GM12878 (cell line): ENCODE results near the gene ANKRD33B. TPM values are rescaled to one million over a fixed set of nuclear protein-coding genes. Genes with fewer than 3 reads are reported as not detected.

Experiments used
- ATAC-seq: fragments of 200-7000 bp; cut with Tn5 transposase; 3 replicates; pipeline ENCODE4 v1.9.1; 2020; ENCODE audit warnings: mild to moderate bottlenecking, moderate library complexity
- BruUV-seq: library from RNA; stranded (reverse); fragments of 400-500 nt; replicated peaks from 2 replicates; lab custom pipeline; 2021; lab: Mats Ljungman, UMichigan
- CTCF ChIA-PET: fragments of 300-600 bp; sonication (Branson Sonifier 250); formaldehyde crosslinking; extraction: SDS; loops from one replicate; lab custom pipeline; 2021; ENCODE audit warnings: inconsistent platforms; lab: Yijun Ruan, JAX
- POLR2A ChIA-PET: fragments of 350-600 bp; formaldehyde crosslinking; extraction: SDS; loops from one replicate; lab custom pipeline; 2021; ENCODE audit warnings: inconsistent platforms; lab: Charles Lee
- RAD21 ChIA-PET: fragments of 300-600 bp; sonication (Branson Sonifier 250); formaldehyde crosslinking; loops from one replicate; lab custom pipeline; 2023; ENCODE audit warnings: antibody characterized with exemption; ENCODE audit not compliant: unreplicated experiment; lab: Charles Lee
- SMC1A ChIA-PET: fragments of 300-600 bp; sonication (Branson Sonifier 250); formaldehyde crosslinking; loops from one replicate; lab custom pipeline; 2023; ENCODE audit not compliant: unreplicated experiment, uncharacterized antibody; lab: Charles Lee
- DNase-seq: peaks from one replicate; pipeline ENCODE4 v3.0.0-alpha.2; 2011; ENCODE audit warnings: low read depth, low spot score
- FAIRE-seq: peaks from 3 replicates; lab custom pipeline; 2011; peaks lifted over from hg19 to GRCh38; lab: Jason Lieb, UNC
- H2AFZ ChIP-seq: 2 replicates; pipeline ENCODE4 v1.6.0; 2011; ENCODE audit warnings: low read depth, low read length, control low read depth; ENCODE audit not compliant: control insufficient read depth
- H3K27ac ChIP-seq: 2 replicates; pipeline ENCODE4 v1.5.1; 2011; ENCODE audit warnings: control low read depth; ENCODE audit not compliant: control insufficient read depth, insufficient read depth
- H3K27me3 ChIP-seq, 2 experiments: replicated peaks in 1 of 2; 2 replicates each; pipeline versions ENCODE4 v1.6.0 to v1.6.1; 2011; ENCODE audit warnings: low read length in 1 of 2; ENCODE audit not compliant: control insufficient read depth in 2 of 2, insufficient read depth in 2 of 2
- H3K36me3 ChIP-seq, 2 experiments: 2 replicates each; pipeline ENCODE4 v1.5.1; 2011; ENCODE audit warnings: low read length in 1 of 2; ENCODE audit not compliant: control insufficient read depth in 2 of 2, insufficient read depth in 2 of 2
- H3K4me1 ChIP-seq: 2 replicates; pipeline ENCODE4 v1.6.1; 2011; ENCODE audit warnings: mild to moderate bottlenecking, low read length, moderate library complexity, mixed read lengths; ENCODE audit not compliant: control insufficient read depth, insufficient read depth
- H3K4me2 ChIP-seq: 2 replicates; pipeline ENCODE4 v1.6.0; 2011; ENCODE audit warnings: control low read depth; ENCODE audit not compliant: control insufficient read depth, insufficient read depth
- H3K4me3 ChIP-seq: fragments of 200-600 bp; sonication (generic); 2 replicates; pipeline ENCODE4 v1.5.1; 2016
- H3K79me2 ChIP-seq: 2 replicates; pipeline ENCODE4 v1.6.0; 2011; ENCODE audit warnings: low read length; ENCODE audit not compliant: control insufficient read depth, insufficient read depth
- H3K9ac ChIP-seq: 2 replicates; pipeline ENCODE4 v1.8.0; 2011; ENCODE audit warnings: low read length, control low read depth, mixed read lengths; ENCODE audit not compliant: control insufficient read depth, insufficient read depth
- H3K9me3 ChIP-seq: replicated peaks from 3 replicates; pipeline ENCODE4 v1.5.1; 2011; ENCODE audit warnings: mild to moderate bottlenecking, low read length; ENCODE audit not compliant: control insufficient read depth, insufficient read depth
- H4K20me1 ChIP-seq: 2 replicates; pipeline ENCODE4 v1.6.0; 2011; ENCODE audit not compliant: control insufficient read depth, insufficient read depth
- BACH1 ChIP-seq: fragments of 450-650 bp; IDR thresholded peaks from 2 replicates; pipeline ENCODE4 v1.6.1; 2017; ENCODE audit warnings: mild to moderate bottlenecking, borderline replicate concordance
- DPF2 ChIP-seq: fragments of 450-650 bp; IDR thresholded peaks from 2 replicates; pipeline ENCODE4 v1.6.1; 2017; ENCODE audit warnings: mild to moderate bottlenecking
- FOXM1 ChIP-seq: IDR thresholded peaks from 2 replicates; pipeline ENCODE4 v1.6.1; 2012; ENCODE audit warnings: low read depth, mild to moderate bottlenecking, inconsistent platforms, low read length, moderate library complexity
- HDAC2 ChIP-seq: fragments of 200-600 bp; sonication (generic); IDR thresholded peaks from 2 replicates; pipeline ENCODE4 v1.6.1; 2017
- HDAC6 ChIP-seq: fragments of 200-600 bp; sonication (generic); IDR thresholded peaks from one replicate; pipeline ENCODE4 v1.8.0; 2017; ENCODE audit warnings: antibody characterized with exemption; ENCODE audit not compliant: unreplicated experiment
- JUND ChIP-seq: IDR thresholded peaks from 2 replicates; pipeline ENCODE4 v1.6.1; 2012; ENCODE audit warnings: low read depth, mild to moderate bottlenecking, low read length, improper control_type of control experiment, moderate library complexity
- KDM1A ChIP-seq: fragments of 200-600 bp; sonication (generic); IDR thresholded peaks from 2 replicates; pipeline ENCODE4 v1.6.1; 2016; ENCODE audit warnings: borderline replicate concordance
- LARP7 ChIP-seq: fragments of 450-650 bp; IDR thresholded peaks from 2 replicates; pipeline ENCODE4 v1.6.1; 2017; ENCODE audit warnings: mild to moderate bottlenecking
- MXI1 ChIP-seq: fragments of 150-350 bp; IDR thresholded peaks from 2 replicates; pipeline ENCODE4 v1.6.1; 2011; ENCODE audit warnings: low read depth, mild to moderate bottlenecking, inconsistent platforms, low read length, improper control_type of control experiment
- NR2C1 ChIP-seq: fragments of 450-650 bp; IDR thresholded peaks from 2 replicates; pipeline ENCODE4 v1.6.1; 2017; ENCODE audit warnings: antibody characterized with exemption, mild to moderate bottlenecking, moderate library complexity
- PAX5 ChIP-seq: IDR thresholded peaks from 2 replicates; pipeline ENCODE4 v1.6.1; 2011; ENCODE audit warnings: low read depth, low read length, borderline replicate concordance
- PML ChIP-seq: IDR thresholded peaks from 2 replicates; pipeline ENCODE4 v1.6.1; 2012; ENCODE audit warnings: low read length, inconsistent platforms
- TCF7 ChIP-seq: IDR thresholded peaks from 2 replicates; pipeline ENCODE4 v1.6.1; 2014; ENCODE audit warnings: antibody characterized with exemption, borderline replicate concordance
- YBX1 ChIP-seq: fragments of 450-650 bp; IDR thresholded peaks from 2 replicates; pipeline ENCODE4 v1.6.1; 2016; ENCODE audit warnings: antibody characterized with exemption
- WGBS: methylation state at CpG from one replicate; pipeline ENCODE4 v1.1.6; 2016; ENCODE audit warnings: low lambda C conversion rate; ENCODE audit not compliant: insufficient replicate concordance, insufficient coverage; ENCODE audit errors: missing lambda C conversion rate; 5-methylcytosine and 5-hydroxymethylcytosine counted together
- in situ Hi-C: fragments of 300-500 bp; cut with MboI; formaldehyde crosslinking; loops from 9 replicates; pipeline ENCODE4 v1.14.3; 2018; ENCODE audit warnings: mixed read lengths
- intact Hi-C: fragments of 100-400 bp; cut with micrococcal nuclease; formaldehyde crosslinking; loops from one replicate; pipeline ENCODE4 v1.14.2; 2022; ENCODE audit not compliant: unreplicated experiment
- polyA plus RNA-seq, 11 experiments: library from polyadenylated mRNA; depleted of rRNA in 4 of 11; unstranded in 6 of 11; stranded (reverse) in 5 of 11; fragments of >200 nt; fragmentation: Nextera tagmentation in 4 of 11; fragmentation: Illumina TruSeq in 1 of 11; extraction: Ambion mirVana in 4 of 11; extraction: Trizol in 1 of 11; gene quantifications; 1 replicate in 1 of 11; 2 replicates in 10 of 11; pipeline versions ENCODE4 v1.2.1 to v1.2.3, GENCODE V29; 2011 to 2016; ENCODE audit warnings: inconsistent platforms in 2 of 11, missing spikeins in 2 of 11, low read depth in 1 of 11
- total RNA-seq, 4 experiments: library from RNA; depleted of rRNA in 3 of 4; stranded (reverse); fragments of >200 nt in 3 of 4; fragmentation: Illumina TruSeq in 1 of 4; extraction: Trizol in 1 of 4; gene quantifications; 2 replicates each; pipeline versions ENCODE4 v1.2.1 to v1.2.3, GENCODE V29; 2013 to 2021
- TF ChIP-seq, protein P1 (sequence below): fragments of 450-650 bp; conservative IDR thresholded peaks from 2 replicates; pipeline ENCODE4 v1.6.1; 2017; ENCODE audit warnings: mild to moderate bottlenecking, moderate library complexity
- TF ChIP-seq, protein P2 (sequence below): fragments of 450-650 bp; IDR thresholded peaks from 2 replicates; pipeline ENCODE4 v1.6.1; 2018; ENCODE audit warnings: borderline replicate concordance, mild to moderate bottlenecking; ENCODE audit not compliant: partially characterized antibody

The ANKRD33B gene
- total and polyA plus RNA-seq, 10 of the 15 experiments (the other 5 are each of a cell fraction or from before 2014, with no cell fraction given), result 4.9 to 61.6 (median 15.6) TPM

- SMC1A ChIA-PET, result interaction anchor here (1.0 kb wide), 2 partner anchors 11 to 221 kb away, joined by 3 read pairs; no protein-coding TSS in a partner anchor
- WGBS, result 82% methylated on average over 11 of the region's 11 CpGs
- no peak overlapping the region for H3K9ac ChIP-seq
- in situ Hi-C loops (no loop called here), intact Hi-C loops (no loop called here)
- no peaks in the 10 kb centered on the region for H3K79me2 ChIP-seq
- peaks cover 0 to 9% of the 10 kb centered on the region in 2 experiments; a peak in 2 of 4 replicates for H3K36me3 ChIP-seq
- H2AFZ ChIP-seq, result no peak overlapping the region
- no peak for TF ChIP-seq MXI1
- no peak for TF ChIP-seq LARP7
- TF ChIP-seq KDM1A, result no peak
- TF ChIP-seq NR2C1, result no peak
- TF ChIP-seq DPF2, result no peak
- no peak for TF ChIP-seq PML
- no peak for TF ChIP-seq BACH1
- TF ChIP-seq YBX1, result no peak
- TF ChIP-seq TCF7, result no peak
- TF ChIP-seq, protein P1, sequence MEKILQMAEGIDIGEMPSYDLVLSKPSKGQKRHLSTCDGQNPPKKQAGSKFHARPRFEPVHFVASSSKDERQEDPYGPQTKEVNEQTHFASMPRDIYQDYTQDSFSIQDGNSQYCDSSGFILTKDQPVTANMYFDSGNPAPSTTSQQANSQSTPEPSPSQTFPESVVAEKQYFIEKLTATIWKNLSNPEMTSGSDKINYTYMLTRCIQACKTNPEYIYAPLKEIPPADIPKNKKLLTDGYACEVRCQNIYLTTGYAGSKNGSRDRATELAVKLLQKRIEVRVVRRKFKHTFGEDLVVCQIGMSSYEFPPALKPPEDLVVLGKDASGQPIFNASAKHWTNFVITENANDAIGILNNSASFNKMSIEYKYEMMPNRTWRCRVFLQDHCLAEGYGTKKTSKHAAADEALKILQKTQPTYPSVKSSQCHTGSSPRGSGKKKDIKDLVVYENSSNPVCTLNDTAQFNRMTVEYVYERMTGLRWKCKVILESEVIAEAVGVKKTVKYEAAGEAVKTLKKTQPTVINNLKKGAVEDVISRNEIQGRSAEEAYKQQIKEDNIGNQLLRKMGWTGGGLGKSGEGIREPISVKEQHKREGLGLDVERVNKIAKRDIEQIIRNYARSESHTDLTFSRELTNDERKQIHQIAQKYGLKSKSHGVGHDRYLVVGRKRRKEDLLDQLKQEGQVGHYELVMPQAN, result no peak
- TF ChIP-seq JUND, result no peak
- no peak for TF ChIP-seq FOXM1
- TF ChIP-seq PAX5, result no peak
- TF ChIP-seq HDAC6, result no peak
- TF ChIP-seq, protein P2, sequence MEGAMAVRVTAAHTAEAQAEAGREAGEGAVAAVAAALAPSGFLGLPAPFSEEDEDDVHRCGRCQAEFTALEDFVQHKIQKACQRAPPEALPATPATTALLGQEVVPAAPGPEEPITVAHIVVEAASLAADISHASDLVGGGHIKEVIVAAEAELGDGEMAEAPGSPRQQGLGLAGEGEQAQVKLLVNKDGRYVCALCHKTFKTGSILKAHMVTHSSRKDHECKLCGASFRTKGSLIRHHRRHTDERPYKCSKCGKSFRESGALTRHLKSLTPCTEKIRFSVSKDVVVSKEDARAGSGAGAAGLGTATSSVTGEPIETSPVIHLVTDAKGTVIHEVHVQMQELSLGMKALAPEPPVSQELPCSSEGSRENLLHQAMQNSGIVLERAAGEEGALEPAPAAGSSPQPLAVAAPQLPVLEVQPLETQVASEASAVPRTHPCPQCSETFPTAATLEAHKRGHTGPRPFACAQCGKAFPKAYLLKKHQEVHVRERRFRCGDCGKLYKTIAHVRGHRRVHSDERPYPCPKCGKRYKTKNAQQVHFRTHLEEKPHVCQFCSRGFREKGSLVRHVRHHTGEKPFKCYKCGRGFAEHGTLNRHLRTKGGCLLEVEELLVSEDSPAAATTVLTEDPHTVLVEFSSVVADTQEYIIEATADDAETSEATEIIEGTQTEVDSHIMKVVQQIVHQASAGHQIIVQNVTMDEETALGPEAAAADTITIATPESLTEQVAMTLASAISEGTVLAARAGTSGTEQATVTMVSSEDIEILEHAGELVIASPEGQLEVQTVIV, result no peak
- TF ChIP-seq HDAC2, result no peak
- DNase-seq (no peak), FAIRE-seq (no peak), ATAC-seq (no peak)
- H3K27ac ChIP-seq, result no peak overlapping the region
- RAD21 ChIA-PET, result no interaction called here
- H3K9me3 ChIP-seq, result no peaks in the 10 kb centered on the region; the same call in 2 of the 3 replicates
- no peaks in the 10 kb centered on the region for H3K27me3 ChIP-seq
- H3K4me3 ChIP-seq, result no peak overlapping the region
- no peaks in the 10 kb centered on the region for H4K20me1 ChIP-seq
- no peaks in the 10 kb centered on the region for H3K4me1 ChIP-seq
- BruUV-seq, result no TSS peak
- POLR2A ChIA-PET, result no interaction called here
- CTCF ChIA-PET, result no interaction called here
- H3K4me2 ChIP-seq, result no peak overlapping the region
Measured at GRCh38 chr5:10674096-10674495, 110.2 kb downstream of the ANKRD33B start.
